ENCODE measurements around the gene LAMA3. TPM values are rescaled to one million over a fixed set of nuclear protein-coding genes. Genes with fewer than 3 reads are reported as not detected.

The LAMA3 gene
- total RNA-seq, 1 experiment from 2014 or later = 34.6 TPM

DNA sequence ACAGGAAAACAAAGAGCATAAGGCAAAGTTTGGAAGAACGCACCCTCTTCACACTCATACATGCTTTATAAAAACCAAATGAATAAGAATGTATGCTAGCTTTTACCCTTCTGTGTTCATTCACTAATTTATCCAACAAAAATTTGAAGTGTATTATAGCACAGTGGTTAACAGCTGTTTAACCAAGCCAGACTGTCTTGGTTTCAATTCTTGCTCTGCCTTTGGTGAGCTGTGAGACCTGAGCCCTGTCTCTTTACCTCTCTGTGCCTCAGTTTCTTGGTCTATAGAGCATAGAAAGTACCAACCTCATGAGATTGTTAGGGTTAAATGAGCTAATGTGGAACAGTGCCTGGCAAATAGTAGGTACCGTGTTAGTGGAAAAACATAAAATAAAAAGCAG, 220.8 kb downstream of the LAMA3 start:
- H3K36me3 ChIP-seq (ENCODE audit: control insufficient read depth, insufficient read depth, low read length) = no peaks in the 10 kb centered on the region
- H3K4me1 ChIP-seq = no peaks in the 10 kb centered on the region
- no peaks in the 10 kb centered on the region for H3K9me3 Mint-ChIP-seq (ENCODE audit: unreplicated experiment)
- H3K27me3 Mint-ChIP-seq (ENCODE audit: insufficient read depth, unreplicated experiment) = no peaks in the 10 kb centered on the region
- intact Hi-C loops (cut with micrococcal nuclease; ENCODE audit: unreplicated experiment) = no loop called here
- ChIA-PET POLR2A (no interaction called here), CTCF (no interaction called here)
- no TSS peak for BruUV-seq (replicated peaks)
- DNase-seq = no peak
- no peaks in the 10 kb centered on the region for H3K4me1 Mint-ChIP-seq (ENCODE audit: low read depth, unreplicated experiment)
- H3K27ac Mint-ChIP-seq (ENCODE audit: unreplicated experiment) = no peak overlapping the region
- H3K36me3 Mint-ChIP-seq (ENCODE audit: insufficient read depth, unreplicated experiment) = no peaks in the 10 kb centered on the region
- H3K4me3 ChIP-seq (ENCODE audit: low read depth, low read length) = no peak overlapping the region
- no peak overlapping the region for H3K4me3 Mint-ChIP-seq (ENCODE audit: unreplicated experiment)
- TF ChIP-seq, protein P1, sequence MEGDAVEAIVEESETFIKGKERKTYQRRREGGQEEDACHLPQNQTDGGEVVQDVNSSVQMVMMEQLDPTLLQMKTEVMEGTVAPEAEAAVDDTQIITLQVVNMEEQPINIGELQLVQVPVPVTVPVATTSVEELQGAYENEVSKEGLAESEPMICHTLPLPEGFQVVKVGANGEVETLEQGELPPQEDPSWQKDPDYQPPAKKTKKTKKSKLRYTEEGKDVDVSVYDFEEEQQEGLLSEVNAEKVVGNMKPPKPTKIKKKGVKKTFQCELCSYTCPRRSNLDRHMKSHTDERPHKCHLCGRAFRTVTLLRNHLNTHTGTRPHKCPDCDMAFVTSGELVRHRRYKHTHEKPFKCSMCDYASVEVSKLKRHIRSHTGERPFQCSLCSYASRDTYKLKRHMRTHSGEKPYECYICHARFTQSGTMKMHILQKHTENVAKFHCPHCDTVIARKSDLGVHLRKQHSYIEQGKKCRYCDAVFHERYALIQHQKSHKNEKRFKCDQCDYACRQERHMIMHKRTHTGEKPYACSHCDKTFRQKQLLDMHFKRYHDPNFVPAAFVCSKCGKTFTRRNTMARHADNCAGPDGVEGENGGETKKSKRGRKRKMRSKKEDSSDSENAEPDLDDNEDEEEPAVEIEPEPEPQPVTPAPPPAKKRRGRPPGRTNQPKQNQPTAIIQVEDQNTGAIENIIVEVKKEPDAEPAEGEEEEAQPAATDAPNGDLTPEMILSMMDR (IDR thresholded peaks at IDR 0.05; ENCODE audit: insufficient read depth in 1 of 2, low read depth in 1 of 2, low read length in 1 of 2, severe bottlenecking in 1 of 2, unreplicated experiment in 1 of 2) = no peak
- no peaks in the 10 kb centered on the region for H3K9me3 ChIP-seq
- H3K27me3 ChIP-seq (replicated peaks; ENCODE audit: control insufficient read depth, insufficient read depth, low read length) = no peaks in the 10 kb centered on the region

DNA sequence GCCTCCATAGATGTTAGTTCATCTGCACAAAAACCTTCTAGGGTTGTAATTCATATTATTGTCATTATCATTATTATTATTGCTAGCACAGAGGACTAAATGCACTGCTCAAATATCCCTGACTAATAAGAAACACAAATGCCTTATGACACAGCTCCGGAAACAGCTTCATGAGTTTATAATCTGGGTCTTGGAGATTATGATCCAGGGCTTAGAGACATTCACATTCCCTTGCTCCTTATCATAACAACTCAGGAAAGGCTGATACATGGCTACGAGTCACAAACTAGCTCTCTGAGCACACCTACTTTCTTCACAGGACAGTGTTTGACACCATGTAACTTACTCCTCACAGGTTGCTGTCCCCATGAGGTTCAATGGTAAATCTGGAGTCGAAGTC, 223.1 kb downstream of the LAMA3 start:
- Mint-ChIP-seq H3K27ac (ENCODE audit: unreplicated experiment) (no peak overlapping the region), H3K9me3 (ENCODE audit: unreplicated experiment) (no peaks in the 10 kb centered on the region), H3K4me1 (ENCODE audit: low read depth, unreplicated experiment) (no peaks in the 10 kb centered on the region), H3K36me3 (ENCODE audit: insufficient read depth, unreplicated experiment) (peaks cover 5% of the 10 kb centered on the region), H3K27me3 (ENCODE audit: insufficient read depth, unreplicated experiment) (no peaks in the 10 kb centered on the region), H3K4me3 (ENCODE audit: unreplicated experiment) (no peak overlapping the region)
- H3K36me3 ChIP-seq (ENCODE audit: control insufficient read depth, insufficient read depth, low read length) = no peaks in the 10 kb centered on the region
- no peaks in the 10 kb centered on the region for H3K27me3 ChIP-seq (replicated peaks; ENCODE audit: control insufficient read depth, insufficient read depth, low read length)
- intact Hi-C loops (cut with micrococcal nuclease; ENCODE audit: unreplicated experiment) = no loop called here
- no peak for DNase-seq
- TF ChIP-seq, protein P1 (IDR thresholded peaks at IDR 0.05; ENCODE audit: insufficient read depth in 1 of 2, low read depth in 1 of 2, low read length in 1 of 2, severe bottlenecking in 1 of 2, unreplicated experiment in 1 of 2) = no peak
- ChIA-PET CTCF (no interaction called here), POLR2A (no interaction called here)
- H3K4me1 ChIP-seq = no peaks in the 10 kb centered on the region
- H3K9me3 ChIP-seq = no peaks in the 10 kb centered on the region
- no TSS peak for BruUV-seq (replicated peaks)
- H3K4me3 ChIP-seq (ENCODE audit: low read depth, low read length) = no peak overlapping the region

DNA sequence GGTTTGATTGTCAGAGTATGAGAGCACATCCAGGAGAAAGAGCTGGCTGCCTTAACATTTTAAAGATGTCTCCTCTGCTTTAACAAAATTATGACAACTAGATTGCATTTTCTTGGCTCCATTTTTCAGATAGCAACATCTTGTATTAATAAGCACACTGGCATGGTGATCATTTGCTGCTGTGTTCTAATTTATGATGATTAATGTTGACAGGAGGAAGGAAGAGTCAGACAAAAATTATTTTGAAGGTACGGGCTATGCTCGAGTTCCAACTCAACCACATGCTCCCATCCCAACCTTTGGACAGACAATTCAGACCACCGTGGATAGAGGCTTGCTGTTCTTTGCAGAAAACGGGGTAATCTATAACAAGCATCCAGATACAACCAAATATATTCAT, 227.1 kb downstream of the LAMA3 start:
- H3K4me1 ChIP-seq = no peaks in the 10 kb centered on the region
- Mint-ChIP-seq H3K4me3 (ENCODE audit: unreplicated experiment) (no peak overlapping the region), H3K9me3 (ENCODE audit: unreplicated experiment) (no peaks in the 10 kb centered on the region), H3K36me3 (ENCODE audit: insufficient read depth, unreplicated experiment) (peaks cover 18% of the 10 kb centered on the region), H3K27me3 (ENCODE audit: insufficient read depth, unreplicated experiment) (no peaks in the 10 kb centered on the region), H3K27ac (ENCODE audit: unreplicated experiment) (no peak overlapping the region), H3K4me1 (ENCODE audit: low read depth, unreplicated experiment) (no peaks in the 10 kb centered on the region)
- BruUV-seq (replicated peaks) = no TSS peak
- no peaks in the 10 kb centered on the region for H3K36me3 ChIP-seq (ENCODE audit: control insufficient read depth, insufficient read depth, low read length)
- intact Hi-C loops (cut with micrococcal nuclease; ENCODE audit: unreplicated experiment) = no loop called here
- ChIA-PET POLR2A (no interaction called here), CTCF (no interaction called here)
- no peak overlapping the region for H3K4me3 ChIP-seq (ENCODE audit: low read depth, low read length)
- no peaks in the 10 kb centered on the region for H3K9me3 ChIP-seq
- no peaks in the 10 kb centered on the region for H3K27me3 ChIP-seq (replicated peaks; ENCODE audit: control insufficient read depth, insufficient read depth, low read length)
- TF ChIP-seq, protein P1 (IDR thresholded peaks at IDR 0.05; ENCODE audit: insufficient read depth in 1 of 2, low read depth in 1 of 2, low read length in 1 of 2, severe bottlenecking in 1 of 2, unreplicated experiment in 1 of 2) = no peak
- DNase-seq = no peak
